SK-N-SH treated with all-trans-retinoic acid at 6 μM for 48 hours (cell line): ENCODE results near the gene CCDC69.

Source experiments
- ATAC-seq: fragments of 200-7000 bp; cut with Tn5 transposase; 3 replicates; pipeline ENCODE4 v1.9.1; 2020; ENCODE audit warnings: mild to moderate bottlenecking, moderate library complexity
- ARNTL ChIP-seq: fragments of 450-650 bp; formaldehyde crosslinking; IDR thresholded peaks from 2 replicates; pipeline ENCODE4 v1.5.0; 2020; ENCODE audit warnings: low read depth, mild to moderate bottlenecking, moderate library complexity, borderline replicate concordance
- BACH2 ChIP-seq: fragments of 250-450 bp; sonication (Bioruptor Pico); IDR thresholded peaks from 2 replicates; pipeline ENCODE4 v1.9.0; 2021; ENCODE audit warnings: mild to moderate bottlenecking, borderline replicate concordance
- ESRRG ChIP-seq: fragments of 250-450 bp; sonication (Bioruptor Pico); IDR thresholded peaks from 2 replicates; pipeline ENCODE4 v1.6.1; 2021; ENCODE audit warnings: mild to moderate bottlenecking
- GLIS3 ChIP-seq: fragments of 250-450 bp; sonication (Bioruptor Pico); IDR thresholded peaks from 2 replicates; pipeline ENCODE4 v1.5.0; 2020; ENCODE audit warnings: mild to moderate bottlenecking, moderate library complexity
- ISL1 ChIP-seq: fragments of 250-450 bp; sonication (Bioruptor Pico); IDR thresholded peaks from 2 replicates; pipeline ENCODE4 v2.1.2; 2022; ENCODE audit warnings: mild to moderate bottlenecking, moderate library complexity
- OSR1 ChIP-seq: fragments of 250-450 bp; sonication (Bioruptor Pico); IDR thresholded peaks from 2 replicates; pipeline ENCODE4 v1.8.0; 2022; ENCODE audit warnings: moderate library complexity, mild to moderate bottlenecking, inconsistent platforms
- PPARA ChIP-seq: fragments of 250-450 bp; sonication (Bioruptor Pico); IDR thresholded peaks from 2 replicates; pipeline ENCODE4 v1.5.0; 2020; ENCODE audit warnings: mild to moderate bottlenecking, borderline replicate concordance
- RARB ChIP-seq: fragments of 250-450 bp; sonication (Bioruptor Pico); IDR thresholded peaks from 2 replicates; pipeline ENCODE4 v1.8.0; 2021; ENCODE audit warnings: mild to moderate bottlenecking, moderate library complexity
- SNAI2 ChIP-seq: fragments of 250-450 bp; sonication (Bioruptor Pico); IDR thresholded peaks from 2 replicates; pipeline ENCODE4 v1.5.0; 2020; ENCODE audit warnings: mild to moderate bottlenecking, moderate library complexity
- TCF4 ChIP-seq: fragments of 250-450 bp; sonication (Bioruptor Pico); IDR thresholded peaks from 2 replicates; pipeline ENCODE4 v1.8.0; 2021; ENCODE audit warnings: mild to moderate bottlenecking, moderate library complexity, borderline replicate concordance
- ZC3H10 ChIP-seq: fragments of 250-450 bp; sonication (Bioruptor Pico); IDR thresholded peaks from 2 replicates; pipeline ENCODE4 v1.5.1; 2021; ENCODE audit warnings: mild to moderate bottlenecking, moderate library complexity
- ZFP3 ChIP-seq: fragments of 250-450 bp; sonication (Bioruptor Pico); IDR thresholded peaks from 2 replicates; pipeline ENCODE4 v1.5.0; 2020; ENCODE audit warnings: mild to moderate bottlenecking, moderate library complexity
- ZNF565 ChIP-seq: fragments of 450-650 bp; formaldehyde crosslinking; conservative IDR thresholded peaks from 2 replicates; pipeline ENCODE4 v1.5.0; 2020; ENCODE audit warnings: low read depth, mild to moderate bottlenecking, moderate library complexity
- ZNF70 ChIP-seq: fragments of 450-650 bp; formaldehyde crosslinking; IDR thresholded peaks from 2 replicates; pipeline ENCODE4 v1.5.0; 2020; ENCODE audit warnings: mild to moderate bottlenecking, moderate library complexity
- ZNF8 ChIP-seq: fragments of 450-650 bp; formaldehyde crosslinking; IDR thresholded peaks from 2 replicates; pipeline ENCODE4 v1.5.0; 2020; ENCODE audit warnings: mild to moderate bottlenecking, moderate library complexity
- TF ChIP-seq, protein P1 (sequence below): fragments of 250-450 bp; sonication (Bioruptor Pico); IDR thresholded peaks from 2 replicates; pipeline ENCODE4 v1.5.1; 2021; ENCODE audit warnings: mild to moderate bottlenecking, moderate library complexity
- TF ChIP-seq, protein P2 (sequence below): fragments of 250-450 bp; sonication (Bioruptor Pico); IDR thresholded peaks from 2 replicates; pipeline ENCODE4 v1.5.0; 2020; ENCODE audit warnings: mild to moderate bottlenecking, moderate library complexity
- TF ChIP-seq, protein P3 (sequence below): fragments of 250-450 bp; sonication (Bioruptor Pico); IDR thresholded peaks from 2 replicates; pipeline ENCODE4 v1.5.1; 2020; ENCODE audit warnings: low read depth, mild to moderate bottlenecking, moderate library complexity
- TF ChIP-seq, protein P4 (sequence below): fragments of 250-450 bp; sonication (Bioruptor Pico); IDR thresholded peaks from 2 replicates; pipeline ENCODE4 v1.8.0; 2020; ENCODE audit warnings: mild to moderate bottlenecking, moderate library complexity, borderline replicate concordance

CCDC69 gene

DNA sequence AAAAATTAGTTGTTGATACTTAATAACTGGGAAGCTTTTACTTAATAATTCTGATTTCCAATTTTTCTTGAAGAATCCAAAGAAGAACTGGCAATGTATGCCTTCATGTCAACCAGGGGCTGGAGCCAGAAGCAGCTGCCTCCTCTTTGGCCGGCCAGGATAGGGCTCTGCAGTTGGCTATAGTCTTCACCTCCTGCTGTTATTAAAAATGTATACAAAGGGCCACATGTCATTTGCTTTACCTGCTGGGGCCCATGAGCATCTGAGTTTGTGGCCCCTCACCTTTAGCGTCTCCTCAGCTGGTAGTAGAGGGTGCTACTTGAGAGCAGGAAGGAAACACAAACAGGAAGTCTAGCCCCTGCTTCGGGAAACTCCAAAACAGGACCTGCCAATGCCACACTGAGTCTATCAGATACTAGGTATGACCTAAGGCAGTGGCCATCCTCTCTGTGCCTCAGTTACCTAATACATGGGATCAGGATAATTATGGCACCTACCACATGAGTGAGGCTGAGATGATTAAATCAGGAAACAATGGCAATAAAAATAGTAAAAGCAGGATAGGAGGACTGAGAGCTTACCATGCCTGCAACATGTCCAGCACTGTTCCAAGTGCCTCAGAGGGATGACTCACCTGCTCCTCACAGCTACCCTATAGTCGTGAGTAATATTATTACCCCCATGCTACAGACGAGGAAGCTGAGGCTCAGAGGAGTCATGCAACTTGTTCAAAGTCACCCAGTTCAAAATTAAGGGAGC lies 21.3 kb downstream of the CCDC69 start:
- peak; percentile 30; the same call in 1 of the 3 replicates for ATAC-seq
- no peak for TF ChIP-seq BACH2 (CRISPR knock-in tag)
- TF ChIP-seq ISL1: no peak
- TF ChIP-seq, protein P1, sequence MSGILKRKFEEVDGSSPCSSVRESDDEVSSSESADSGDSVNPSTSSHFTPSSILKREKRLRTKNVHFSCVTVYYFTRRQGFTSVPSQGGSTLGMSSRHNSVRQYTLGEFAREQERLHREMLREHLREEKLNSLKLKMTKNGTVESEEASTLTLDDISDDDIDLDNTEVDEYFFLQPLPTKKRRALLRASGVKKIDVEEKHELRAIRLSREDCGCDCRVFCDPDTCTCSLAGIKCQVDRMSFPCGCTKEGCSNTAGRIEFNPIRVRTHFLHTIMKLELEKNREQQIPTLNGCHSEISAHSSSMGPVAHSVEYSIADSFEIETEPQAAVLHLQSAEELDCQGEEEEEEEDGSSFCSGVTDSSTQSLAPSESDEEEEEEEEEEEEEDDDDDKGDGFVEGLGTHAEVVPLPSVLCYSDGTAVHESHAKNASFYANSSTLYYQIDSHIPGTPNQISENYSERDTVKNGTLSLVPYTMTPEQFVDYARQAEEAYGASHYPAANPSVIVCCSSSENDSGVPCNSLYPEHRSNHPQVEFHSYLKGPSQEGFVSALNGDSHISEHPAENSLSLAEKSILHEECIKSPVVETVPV (CRISPR knock-in tag): no peak
- TF ChIP-seq ARNTL (CRISPR knock-in tag): no peak
- TF ChIP-seq PPARA: no peak
- TF ChIP-seq ZNF70 (CRISPR knock-in tag): no peak
- TF ChIP-seq OSR1: no peak
- no peak for TF ChIP-seq GLIS3 (CRISPR knock-in tag)
- no peak for TF ChIP-seq ZFP3 (CRISPR knock-in tag)
- TF ChIP-seq SNAI2 (CRISPR knock-in tag): no peak
- no peak for TF ChIP-seq RARB (CRISPR knock-in tag)
- no peak for TF ChIP-seq ZC3H10 (CRISPR knock-in tag)
- no peak for TF ChIP-seq ESRRG (CRISPR knock-in tag)
- TF ChIP-seq, protein P2, sequence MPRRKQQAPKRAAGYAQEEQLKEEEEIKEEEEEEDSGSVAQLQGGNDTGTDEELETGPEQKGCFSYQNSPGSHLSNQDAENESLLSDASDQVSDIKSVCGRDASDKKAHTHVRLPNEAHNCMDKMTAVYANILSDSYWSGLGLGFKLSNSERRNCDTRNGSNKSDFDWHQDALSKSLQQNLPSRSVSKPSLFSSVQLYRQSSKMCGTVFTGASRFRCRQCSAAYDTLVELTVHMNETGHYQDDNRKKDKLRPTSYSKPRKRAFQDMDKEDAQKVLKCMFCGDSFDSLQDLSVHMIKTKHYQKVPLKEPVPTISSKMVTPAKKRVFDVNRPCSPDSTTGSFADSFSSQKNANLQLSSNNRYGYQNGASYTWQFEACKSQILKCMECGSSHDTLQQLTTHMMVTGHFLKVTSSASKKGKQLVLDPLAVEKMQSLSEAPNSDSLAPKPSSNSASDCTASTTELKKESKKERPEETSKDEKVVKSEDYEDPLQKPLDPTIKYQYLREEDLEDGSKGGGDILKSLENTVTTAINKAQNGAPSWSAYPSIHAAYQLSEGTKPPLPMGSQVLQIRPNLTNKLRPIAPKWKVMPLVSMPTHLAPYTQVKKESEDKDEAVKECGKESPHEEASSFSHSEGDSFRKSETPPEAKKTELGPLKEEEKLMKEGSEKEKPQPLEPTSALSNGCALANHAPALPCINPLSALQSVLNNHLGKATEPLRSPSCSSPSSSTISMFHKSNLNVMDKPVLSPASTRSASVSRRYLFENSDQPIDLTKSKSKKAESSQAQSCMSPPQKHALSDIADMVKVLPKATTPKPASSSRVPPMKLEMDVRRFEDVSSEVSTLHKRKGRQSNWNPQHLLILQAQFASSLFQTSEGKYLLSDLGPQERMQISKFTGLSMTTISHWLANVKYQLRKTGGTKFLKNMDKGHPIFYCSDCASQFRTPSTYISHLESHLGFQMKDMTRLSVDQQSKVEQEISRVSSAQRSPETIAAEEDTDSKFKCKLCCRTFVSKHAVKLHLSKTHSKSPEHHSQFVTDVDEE: no peak
- TF ChIP-seq, protein P3, sequence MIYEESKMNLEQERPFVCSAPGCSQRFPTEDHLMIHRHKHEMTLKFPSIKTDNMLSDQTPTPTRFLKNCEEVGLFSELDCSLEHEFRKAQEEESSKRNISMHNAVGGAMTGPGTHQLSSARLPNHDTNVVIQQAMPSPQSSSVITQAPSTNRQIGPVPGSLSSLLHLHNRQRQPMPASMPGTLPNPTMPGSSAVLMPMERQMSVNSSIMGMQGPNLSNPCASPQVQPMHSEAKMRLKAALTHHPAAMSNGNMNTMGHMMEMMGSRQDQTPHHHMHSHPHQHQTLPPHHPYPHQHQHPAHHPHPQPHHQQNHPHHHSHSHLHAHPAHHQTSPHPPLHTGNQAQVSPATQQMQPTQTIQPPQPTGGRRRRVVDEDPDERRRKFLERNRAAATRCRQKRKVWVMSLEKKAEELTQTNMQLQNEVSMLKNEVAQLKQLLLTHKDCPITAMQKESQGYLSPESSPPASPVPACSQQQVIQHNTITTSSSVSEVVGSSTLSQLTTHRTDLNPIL (CRISPR knock-in tag): no peak
- TF ChIP-seq ZNF8 (CRISPR knock-in tag): no peak
- TF ChIP-seq, protein P4, sequence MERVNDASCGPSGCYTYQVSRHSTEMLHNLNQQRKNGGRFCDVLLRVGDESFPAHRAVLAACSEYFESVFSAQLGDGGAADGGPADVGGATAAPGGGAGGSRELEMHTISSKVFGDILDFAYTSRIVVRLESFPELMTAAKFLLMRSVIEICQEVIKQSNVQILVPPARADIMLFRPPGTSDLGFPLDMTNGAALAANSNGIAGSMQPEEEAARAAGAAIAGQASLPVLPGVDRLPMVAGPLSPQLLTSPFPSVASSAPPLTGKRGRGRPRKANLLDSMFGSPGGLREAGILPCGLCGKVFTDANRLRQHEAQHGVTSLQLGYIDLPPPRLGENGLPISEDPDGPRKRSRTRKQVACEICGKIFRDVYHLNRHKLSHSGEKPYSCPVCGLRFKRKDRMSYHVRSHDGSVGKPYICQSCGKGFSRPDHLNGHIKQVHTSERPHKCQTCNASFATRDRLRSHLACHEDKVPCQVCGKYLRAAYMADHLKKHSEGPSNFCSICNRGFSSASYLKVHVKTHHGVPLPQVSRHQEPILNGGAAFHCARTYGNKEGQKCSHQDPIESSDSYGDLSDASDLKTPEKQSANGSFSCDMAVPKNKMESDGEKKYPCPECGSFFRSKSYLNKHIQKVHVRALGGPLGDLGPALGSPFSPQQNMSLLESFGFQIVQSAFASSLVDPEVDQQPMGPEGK (CRISPR knock-in tag): no peak
- TF ChIP-seq TCF4 (CRISPR knock-in tag): no peak

DNA sequence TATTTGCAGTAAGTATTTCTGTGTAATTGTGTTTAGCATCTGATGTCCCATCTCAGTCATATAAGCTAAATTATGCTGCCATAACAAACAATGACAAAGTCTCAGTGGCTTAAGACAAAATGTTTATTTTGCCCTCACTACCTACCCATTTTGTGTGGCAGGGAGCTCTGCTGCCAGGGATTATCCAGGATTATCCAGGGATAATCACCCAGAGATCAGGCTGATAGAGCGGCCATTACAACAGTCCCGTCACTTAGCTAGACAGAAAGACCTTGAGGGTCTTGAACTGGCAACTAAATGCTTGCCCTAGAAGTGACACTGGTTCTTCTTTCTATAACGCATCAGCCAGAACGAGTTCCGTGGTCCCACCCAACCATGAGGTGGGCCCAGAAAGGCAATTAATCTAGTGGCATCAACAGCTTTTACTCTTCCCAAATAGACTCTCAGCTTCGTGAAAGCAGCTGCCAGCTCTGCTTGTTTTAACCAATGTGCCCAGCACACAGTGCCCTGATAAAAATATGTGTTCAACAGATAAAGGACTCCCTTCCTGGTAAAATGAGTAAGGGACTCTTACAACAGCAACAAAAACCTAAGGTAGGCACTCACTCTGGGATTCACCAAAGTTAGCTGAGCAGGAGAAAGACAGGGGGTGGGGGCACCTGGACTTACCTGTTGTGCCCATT lies 22.8 kb downstream of the CCDC69 start:
- no peak for ATAC-seq
- TF ChIP-seq ZC3H10 (CRISPR knock-in tag) (no peak), ZNF70 (CRISPR knock-in tag) (no peak), ZNF565 (no peak), ISL1 (no peak), OSR1 (no peak), ESRRG (CRISPR knock-in tag) (no peak), ZNF8 (CRISPR knock-in tag) (no peak), GLIS3 (CRISPR knock-in tag) (no peak)
- TF ChIP-seq, protein P2: no peak
